ENCODE measurements around the gene ERRFI1. TPM values are rescaled to one million over a fixed set of nuclear protein-coding genes. Genes with fewer than 3 reads are reported as not detected.
"Not testable (repeated sequence)": the region's sequence is repeated elsewhere in the genome, so short reads cannot be mapped to it uniquely, and the experiment has no call there.

The ERRFI1 gene
- total and polyA plus RNA-seq, 4 donors = 60.7 to 424 (median 106) TPM

DNA sequence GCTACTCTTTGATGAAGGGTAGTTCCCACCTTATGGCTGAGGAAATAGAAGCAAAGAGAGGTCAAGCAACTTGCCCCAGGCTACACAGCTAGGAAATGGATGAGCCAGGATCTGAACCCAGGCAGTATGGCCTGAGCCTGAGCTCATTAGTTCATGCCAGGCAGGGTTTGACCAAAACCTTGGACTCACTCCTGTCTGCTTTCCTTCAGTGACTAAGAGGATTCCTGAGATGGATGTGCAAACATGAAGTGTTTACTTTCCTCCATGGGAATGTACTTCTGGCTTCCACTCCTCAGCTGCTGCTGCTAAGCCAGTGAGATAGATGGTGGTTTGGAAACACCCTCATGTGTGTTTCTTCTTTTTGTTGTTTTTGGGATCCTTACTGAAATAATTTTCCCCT lies 35.1 kb upstream of the ERRFI1 start:
- TF ChIP-seq EGR1 (IDR thresholded peaks at IDR 0.05; ENCODE audit: low read depth in 2 of 2) (no peak), RXRA (IDR thresholded peaks at IDR 0.05) (peak in 1 of 2 donors; percentile 13), FOXA1 (IDR thresholded peaks at IDR 0.05) (no peak), NR2F2 (IDR thresholded peaks at IDR 0.05) (no peak)
- DNase-seq (ENCODE audit: low spot score) = no peak
- H3K4me3 ChIP-seq (ENCODE audit: low read depth in 1 of 3, low read length in 3 of 3) = no peak overlapping the region
- H3K27ac ChIP-seq (ENCODE audit: low read depth in 1 of 2, low read length in 2 of 2) = no peak overlapping the region
- no peaks in the 10 kb centered on the region for H3K36me3 ChIP-seq (ENCODE audit: control insufficient read depth in 4 of 4, insufficient read depth in 3 of 4, low read depth in 1 of 4, low read length in 3 of 4)
- no peaks in the 10 kb centered on the region for H3K9me3 ChIP-seq (ENCODE audit: control insufficient read depth in 4 of 4, low read length in 3 of 4)
- no peaks in the 10 kb centered on the region for H3K4me1 ChIP-seq (ENCODE audit: control insufficient read depth in 4 of 4, insufficient read depth in 4 of 4, low read length in 3 of 4)
- no peak overlapping the region for H3K9ac ChIP-seq (ENCODE audit: low read depth in 1 of 2, low read length in 2 of 2)
- no peaks in the 10 kb centered on the region for H3K27me3 ChIP-seq (ENCODE audit: control insufficient read depth in 4 of 4, insufficient read depth in 4 of 4, low read length in 3 of 4)

- Histone ChIP-seq H3K4me3 (ENCODE audit: low read depth in 1 of 3, low read length in 3 of 3) (no peak overlapping the region), H3K4me1 (ENCODE audit: control insufficient read depth in 4 of 4, insufficient read depth in 4 of 4, low read length in 3 of 4) (no peaks in the 10 kb centered on the region), H3K9me3 (ENCODE audit: control insufficient read depth in 4 of 4, low read length in 3 of 4) (no peaks in the 10 kb centered on the region), H3K27ac (ENCODE audit: low read depth in 1 of 2, low read length in 2 of 2) (no peak overlapping the region), H3K9ac (ENCODE audit: low read depth in 1 of 2, low read length in 2 of 2) (no peak overlapping the region), H3K27me3 (ENCODE audit: control insufficient read depth in 4 of 4, insufficient read depth in 4 of 4, low read length in 3 of 4) (no peaks in the 10 kb centered on the region), H3K36me3 (ENCODE audit: control insufficient read depth in 4 of 4, insufficient read depth in 3 of 4, low read depth in 1 of 4, low read length in 3 of 4) (no peaks in the 10 kb centered on the region)
- TF ChIP-seq FOXA2 (IDR thresholded peaks at IDR 0.05) = no peak
- no peak for TF ChIP-seq FOXA1 (IDR thresholded peaks at IDR 0.05)
- TF ChIP-seq NR2F2 (IDR thresholded peaks at IDR 0.05) = no peak
- no peak for TF ChIP-seq RAD21 (IDR thresholded peaks at IDR 0.05)
- TF ChIP-seq RXRA (IDR thresholded peaks at IDR 0.05) = no peak
- TF ChIP-seq, protein P1, sequence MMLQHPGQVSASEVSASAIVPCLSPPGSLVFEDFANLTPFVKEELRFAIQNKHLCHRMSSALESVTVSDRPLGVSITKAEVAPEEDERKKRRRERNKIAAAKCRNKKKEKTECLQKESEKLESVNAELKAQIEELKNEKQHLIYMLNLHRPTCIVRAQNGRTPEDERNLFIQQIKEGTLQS (IDR thresholded peaks at IDR 0.05) = no peak
- DNase-seq (ENCODE audit: low spot score) = no peak
- 92% methylated on average over 6 of the region's 6 CpGs for WGBS
Measured at GRCh38 chr1:8059161-8059622, 33.1 kb upstream of the ERRFI1 start.

GRCh38 chr1:8057779-8058178 lies 31.7 kb upstream of the ERRFI1 start:
- not testable (repeated sequence) for H3K27ac ChIP-seq (ENCODE audit: low read depth in 1 of 2, low read length in 2 of 2); H3K36me3 ChIP-seq (ENCODE audit: control insufficient read depth in 4 of 4, insufficient read depth in 3 of 4, low read depth in 1 of 4, low read length in 3 of 4); H3K27me3 ChIP-seq (ENCODE audit: control insufficient read depth in 4 of 4, insufficient read depth in 4 of 4, low read length in 3 of 4); DNase-seq (ENCODE audit: low spot score); H3K9ac ChIP-seq (ENCODE audit: low read depth in 1 of 2, low read length in 2 of 2); H3K9me3 ChIP-seq (ENCODE audit: control insufficient read depth in 4 of 4, low read length in 3 of 4); H3K4me3 ChIP-seq (ENCODE audit: low read depth in 1 of 3, low read length in 3 of 3); H3K4me1 ChIP-seq (ENCODE audit: control insufficient read depth in 4 of 4, insufficient read depth in 4 of 4, low read length in 3 of 4)
- WGBS = 97% methylated on average over 7 of the region's 7 CpGs

DNA sequence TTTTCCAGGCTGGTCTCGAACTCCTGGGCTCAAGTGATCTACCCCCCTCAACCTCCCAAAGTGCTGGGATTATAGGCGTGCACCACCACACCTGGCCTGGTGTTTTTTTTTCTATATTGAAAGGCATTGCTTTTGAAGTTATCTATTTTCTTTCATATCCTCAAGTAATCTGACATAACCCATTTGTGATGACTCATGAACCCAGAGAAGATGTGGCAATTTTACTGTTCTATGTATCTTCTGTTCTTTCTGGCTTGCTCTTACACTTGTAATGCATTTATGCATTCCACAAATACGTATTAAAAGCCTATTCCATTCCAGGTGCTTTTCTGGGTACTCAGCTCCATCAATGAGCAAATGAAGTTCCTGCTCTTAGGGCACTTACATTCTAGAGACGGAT lies 29.9 kb upstream of the ERRFI1 start:
- Histone ChIP-seq H3K4me1 (ENCODE audit: control insufficient read depth in 4 of 4, insufficient read depth in 4 of 4, low read length in 3 of 4) (no peaks in the 10 kb centered on the region), H3K9ac (ENCODE audit: low read depth in 1 of 2, low read length in 2 of 2) (no peak overlapping the region), H3K27me3 (ENCODE audit: control insufficient read depth in 4 of 4, insufficient read depth in 4 of 4, low read length in 3 of 4) (no peaks in the 10 kb centered on the region), H3K27ac (ENCODE audit: low read depth in 1 of 2, low read length in 2 of 2) (no peak overlapping the region), H3K36me3 (ENCODE audit: control insufficient read depth in 4 of 4, insufficient read depth in 3 of 4, low read depth in 1 of 4, low read length in 3 of 4) (no peaks in the 10 kb centered on the region), H3K4me3 (ENCODE audit: low read depth in 1 of 3, low read length in 3 of 3) (no peak overlapping the region), H3K9me3 (ENCODE audit: control insufficient read depth in 4 of 4, low read length in 3 of 4) (no peaks in the 10 kb centered on the region)
- 96% methylated on average over 4 of the region's 4 CpGs for WGBS
- DNase-seq (ENCODE audit: low spot score) = no peak
- TF ChIP-seq RAD21 (IDR thresholded peaks at IDR 0.05) (no peak), REST (IDR thresholded peaks at IDR 0.05) (no peak), FOXA1 (IDR thresholded peaks at IDR 0.05) (no peak), HNF4A (conservative IDR thresholded peaks at IDR 0.05) (no peak), GABPA (IDR thresholded peaks at IDR 0.05 in 1 of 2, conservative IDR thresholded peaks at IDR 0.05 in 1 of 2) (no peak), HNF4G (IDR thresholded peaks at IDR 0.05) (no peak), JUND (IDR thresholded peaks at IDR 0.05) (no peak), YY1 (IDR thresholded peaks at IDR 0.05) (no peak), CTCF (IDR thresholded peaks at IDR 0.05; ENCODE audit: low read depth, low read length, missing input control) (no peak), SP1 (IDR thresholded peaks at IDR 0.05) (no peak), NR2F2 (IDR thresholded peaks at IDR 0.05) (no peak), TAF1 (conservative IDR thresholded peaks at IDR 0.05) (no peak), RXRA (IDR thresholded peaks at IDR 0.05) (no peak)
- TF ChIP-seq, protein P2, sequence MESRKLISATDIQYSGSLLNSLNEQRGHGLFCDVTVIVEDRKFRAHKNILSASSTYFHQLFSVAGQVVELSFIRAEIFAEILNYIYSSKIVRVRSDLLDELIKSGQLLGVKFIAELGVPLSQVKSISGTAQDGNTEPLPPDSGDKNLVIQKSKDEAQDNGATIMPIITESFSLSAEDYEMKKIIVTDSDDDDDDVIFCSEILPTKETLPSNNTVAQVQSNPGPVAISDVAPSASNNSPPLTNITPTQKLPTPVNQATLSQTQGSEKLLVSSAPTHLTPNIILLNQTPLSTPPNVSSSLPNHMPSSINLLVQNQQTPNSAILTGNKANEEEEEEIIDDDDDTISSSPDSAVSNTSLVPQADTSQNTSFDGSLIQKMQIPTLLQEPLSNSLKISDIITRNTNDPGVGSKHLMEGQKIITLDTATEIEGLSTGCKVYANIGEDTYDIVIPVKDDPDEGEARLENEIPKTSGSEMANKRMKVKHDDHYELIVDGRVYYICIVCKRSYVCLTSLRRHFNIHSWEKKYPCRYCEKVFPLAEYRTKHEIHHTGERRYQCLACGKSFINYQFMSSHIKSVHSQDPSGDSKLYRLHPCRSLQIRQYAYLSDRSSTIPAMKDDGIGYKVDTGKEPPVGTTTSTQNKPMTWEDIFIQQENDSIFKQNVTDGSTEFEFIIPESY (IDR thresholded peaks at IDR 0.05) = no peak
- TF ChIP-seq, protein P1 (IDR thresholded peaks at IDR 0.05) = no peak

Data from liver (tissue), 9 donors.